ENCODE measurements around the gene CFAP61. TPM values are rescaled to one million over a fixed set of nuclear protein-coding genes. Genes with fewer than 3 reads are reported as not detected.

Gene CFAP61
- total and polyA plus RNA-seq, 8 donors = 0.95 to 5.3 (median 3.2) TPM; not detected in 1

- no peak overlapping the region for H3K27ac ChIP-seq
- H3K9me3 ChIP-seq = no peaks in the 10 kb centered on the region
- DNase-seq (no peak), ATAC-seq (no peak)
- H3K36me3 ChIP-seq = no peaks in the 10 kb centered on the region
- peaks cover 0 to 16% of the 10 kb centered on the region in 2 donors for H3K27me3 ChIP-seq
- intact Hi-C loops (cut with DNase I) = no loop called here
- no peaks in the 10 kb centered on the region for H3K4me1 ChIP-seq
- no peak overlapping the region for H3K4me3 ChIP-seq
- no peak for TF ChIP-seq CTCF (IDR thresholded peaks at IDR 0.05)
Measured at GRCh38 chr20:20205862-20206236, 153.5 kb downstream of the CFAP61 start.

- H3K27me3 ChIP-seq = peaks cover 0 to 9% of the 10 kb centered on the region in 2 donors
- H3K4me1 ChIP-seq = no peaks in the 10 kb centered on the region
- H3K4me3 ChIP-seq = no peak overlapping the region
- no peaks in the 10 kb centered on the region for H3K36me3 ChIP-seq
- no peak overlapping the region for H3K27ac ChIP-seq
- H3K9me3 ChIP-seq = no peaks in the 10 kb centered on the region
- ATAC-seq (no peak), DNase-seq (no peak)
- TF ChIP-seq CTCF (IDR thresholded peaks at IDR 0.05) = no peak
- intact Hi-C loops (cut with DNase I) = no loop called here
Measured at GRCh38 chr20:20206788-20207187, 154.5 kb downstream of the CFAP61 start.

GRCh38 chr20:20207291-20207690 lies 155.0 kb downstream of the CFAP61 start:
- no peak overlapping the region for H3K27ac ChIP-seq
- TF ChIP-seq CTCF (IDR thresholded peaks at IDR 0.05) = no peak
- intact Hi-C loops (cut with DNase I) = no loop called here
- no peaks in the 10 kb centered on the region for H3K9me3 ChIP-seq
- ATAC-seq (no peak), DNase-seq (no peak)
- no peaks in the 10 kb centered on the region for H3K36me3 ChIP-seq
- H3K4me1 ChIP-seq = no peaks in the 10 kb centered on the region
- peaks cover 0 to 5% of the 10 kb centered on the region in 2 donors for H3K27me3 ChIP-seq
- no peak overlapping the region for H3K4me3 ChIP-seq

- ATAC-seq (no peak), DNase-seq (no peak)
- Histone ChIP-seq H3K27ac (no peak overlapping the region), H3K36me3 (no peaks in the 10 kb centered on the region), H3K9me3 (no peaks in the 10 kb centered on the region), H3K4me3 (no peak overlapping the region), H3K4me1 (no peaks in the 10 kb centered on the region), H3K27me3 (peaks cover 0 to 5% of the 10 kb centered on the region in 2 donors)
- no peak for TF ChIP-seq CTCF (IDR thresholded peaks at IDR 0.05)
- intact Hi-C loops (cut with DNase I) = no loop called here
Measured at GRCh38 chr20:20207872-20208271, 155.5 kb downstream of the CFAP61 start.

- TF ChIP-seq CTCF (IDR thresholded peaks at IDR 0.05) = no peak
- H3K27me3 ChIP-seq = peaks cover 0 to 8% of the 10 kb centered on the region in 2 donors
- H3K4me3 ChIP-seq = no peak overlapping the region
- intact Hi-C loops (cut with DNase I) = no loop called here
- no peaks in the 10 kb centered on the region for H3K9me3 ChIP-seq
- no peak for ATAC-seq
- no peaks in the 10 kb centered on the region for H3K36me3 ChIP-seq
- no peak overlapping the region for H3K27ac ChIP-seq
- no peaks in the 10 kb centered on the region for H3K4me1 ChIP-seq
- DNase-seq = no peak
Measured at GRCh38 chr20:20209684-20210083, 157.4 kb downstream of the CFAP61 start.

Data from left lung (tissue), 10 donors.